ENCODE results near the gene ZNF22.

ZNF22 gene

GRCh38 chr10:44979281-44980191 is 21.2 kb upstream of the ZNF22 start:
- intact Hi-C loops (cut with DNase I; ENCODE audit: low total_unique reads), result loop anchor here (5.0 to 10.0 kb wide), 2 partner anchors 105 to 1007 kb away; no protein-coding TSS in a partner anchor
- Histone ChIP-seq H3K36me3 (peaks cover 7 to 24% (median 23%) of the 10 kb centered on the region in 3 donors), H3K4me3 (peak overlapping the region in 1 of 2 donors; percentile 72), H3K27me3 (no peaks in the 10 kb centered on the region), H3K27ac (peak overlapping the region; percentile 90 to 96), H3K4me1 (peaks cover 11 to 85% (median 70%) of the 10 kb centered on the region in 4 donors), H3K9me3 (no peaks in the 10 kb centered on the region)
- peak; percentile 25 to 67 for DNase-seq
- TF ChIP-seq CTCF (IDR thresholded peaks at IDR 0.05), result no peak

- H3K27me3 ChIP-seq, result no peaks in the 10 kb centered on the region
- peak overlapping the region; percentile 90 to 96 for H3K27ac ChIP-seq
- DNase-seq, result peak; percentile 22 to 67
- no peaks in the 10 kb centered on the region for H3K9me3 ChIP-seq
- H3K36me3 ChIP-seq, result peaks cover 7 to 33% (median 28%) of the 10 kb centered on the region in 3 donors
- TF ChIP-seq CTCF (IDR thresholded peaks at IDR 0.05), result no peak
- H3K4me3 ChIP-seq, result no peak overlapping the region
- intact Hi-C loops (cut with DNase I; ENCODE audit: low total_unique reads), result loop anchor here (5.0 kb wide), 1 partner anchor 1008 kb away; no protein-coding TSS in a partner anchor
- H3K4me1 ChIP-seq, result peaks cover 11 to 87% (median 75%) of the 10 kb centered on the region in 4 donors
Observed at GRCh38 chr10:44980309-44981171, 20.2 kb upstream of the ZNF22 start.

- no peak for TF ChIP-seq CTCF (IDR thresholded peaks at IDR 0.05)
- Histone ChIP-seq H3K4me3 (peak overlapping the region in 1 of 2 donors; percentile 22), H3K9me3 (no peaks in the 10 kb centered on the region), H3K27ac (peak overlapping the region; percentile 90 to 96), H3K27me3 (no peaks in the 10 kb centered on the region), H3K36me3 (peaks cover 7 to 33% (median 25%) of the 10 kb centered on the region in 3 donors), H3K4me1 (peaks cover 11 to 87% (median 78%) of the 10 kb centered on the region in 4 donors)
- peak; percentile 71 to 89 for DNase-seq
- intact Hi-C loops (cut with DNase I; ENCODE audit: low total_unique reads), result loop anchor here (2.0 to 5.0 kb wide), 2 partner anchors 15 to 1009 kb away; no protein-coding TSS in a partner anchor
Observed at GRCh38 chr10:44981172-44982113, 19.3 kb upstream of the ZNF22 start.

GRCh38 chr10:44982114-44982460 is 18.6 kb upstream of the ZNF22 start:
- peak overlapping the region; percentile 90 to 96 for H3K27ac ChIP-seq
- H3K36me3 ChIP-seq, result peaks cover 7 to 26% (median 19%) of the 10 kb centered on the region in 3 donors
- H3K27me3 ChIP-seq, result no peaks in the 10 kb centered on the region
- peak overlapping the region in 1 of 2 donors; percentile 22 for H3K4me3 ChIP-seq
- intact Hi-C loops (cut with DNase I; ENCODE audit: low total_unique reads), result loop anchor here (2.0 to 5.0 kb wide), 2 partner anchors 15 to 1010 kb away; no protein-coding TSS in a partner anchor
- no peak for TF ChIP-seq CTCF (IDR thresholded peaks at IDR 0.05)
- H3K9me3 ChIP-seq, result no peaks in the 10 kb centered on the region
- H3K4me1 ChIP-seq, result peaks cover 11 to 87% (median 80%) of the 10 kb centered on the region in 4 donors
- DNase-seq, result peak; percentile 80 to 94
